RWPE1 (cell line): Measurements from ENCODE around the gene ISM2.

ENCODE experiments used
- CTCF ChIA-PET: fragments of 350-600 bp; sonication (Branson Sonifier 250); formaldehyde crosslinking; extraction: SDS; loops from one replicate; lab custom pipeline; 2021; lab: Yijun Ruan, JAX
- POLR2A ChIA-PET: fragments of 400-600 bp; formaldehyde crosslinking; extraction: SDS; loops from one replicate; lab custom pipeline; 2020; ENCODE audit warnings: antibody characterized with exemption; ENCODE audit not compliant: low non-redundant PET; lab: Yijun Ruan, JAX
- DNase-seq: peaks from one replicate; pipeline ENCODE4 v3.0.0; 2012; ENCODE audit warnings: low spot score
- H3K27ac ChIP-seq: fragments of 450-650 bp; 2 replicates; pipeline ENCODE4 v1.5.1; 2017
- TF ChIP-seq, protein P1 (sequence below): fragments of 450-650 bp; conservative IDR thresholded peaks from 2 replicates; pipeline ENCODE4 v1.5.1; 2017; ENCODE audit warnings: low read depth, mild to moderate bottlenecking

Gene ISM2

DNA sequence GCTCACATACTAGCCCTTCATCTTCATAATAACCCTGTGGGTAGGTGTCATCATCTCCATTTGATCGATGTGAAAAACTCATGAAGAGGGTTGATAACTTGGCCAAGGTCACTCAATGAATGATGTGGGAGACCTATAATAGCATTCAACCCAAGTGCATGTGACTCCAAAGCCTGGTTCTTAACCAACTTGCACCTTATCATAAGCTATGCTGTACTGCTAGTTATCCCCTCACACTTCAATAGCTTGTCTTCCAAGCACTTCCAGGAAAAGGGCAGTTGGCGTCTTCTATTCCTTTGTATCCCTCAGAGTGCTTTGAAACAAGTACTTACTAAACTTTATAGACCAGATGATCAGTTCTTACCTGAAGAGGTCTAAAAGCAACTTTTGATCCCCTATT, 56.4 kb downstream of the ISM2 start:
- ChIA-PET CTCF (interaction anchor here (0.6 kb wide), 1 partner anchor 41 kb away, joined by 5 read pairs; no protein-coding TSS in a partner anchor), POLR2A (no interaction called here)
- DNase-seq: no peak
- TF ChIP-seq, protein P1, sequence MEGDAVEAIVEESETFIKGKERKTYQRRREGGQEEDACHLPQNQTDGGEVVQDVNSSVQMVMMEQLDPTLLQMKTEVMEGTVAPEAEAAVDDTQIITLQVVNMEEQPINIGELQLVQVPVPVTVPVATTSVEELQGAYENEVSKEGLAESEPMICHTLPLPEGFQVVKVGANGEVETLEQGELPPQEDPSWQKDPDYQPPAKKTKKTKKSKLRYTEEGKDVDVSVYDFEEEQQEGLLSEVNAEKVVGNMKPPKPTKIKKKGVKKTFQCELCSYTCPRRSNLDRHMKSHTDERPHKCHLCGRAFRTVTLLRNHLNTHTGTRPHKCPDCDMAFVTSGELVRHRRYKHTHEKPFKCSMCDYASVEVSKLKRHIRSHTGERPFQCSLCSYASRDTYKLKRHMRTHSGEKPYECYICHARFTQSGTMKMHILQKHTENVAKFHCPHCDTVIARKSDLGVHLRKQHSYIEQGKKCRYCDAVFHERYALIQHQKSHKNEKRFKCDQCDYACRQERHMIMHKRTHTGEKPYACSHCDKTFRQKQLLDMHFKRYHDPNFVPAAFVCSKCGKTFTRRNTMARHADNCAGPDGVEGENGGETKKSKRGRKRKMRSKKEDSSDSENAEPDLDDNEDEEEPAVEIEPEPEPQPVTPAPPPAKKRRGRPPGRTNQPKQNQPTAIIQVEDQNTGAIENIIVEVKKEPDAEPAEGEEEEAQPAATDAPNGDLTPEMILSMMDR: no peak
- no peak overlapping the region for H3K27ac ChIP-seq

DNA sequence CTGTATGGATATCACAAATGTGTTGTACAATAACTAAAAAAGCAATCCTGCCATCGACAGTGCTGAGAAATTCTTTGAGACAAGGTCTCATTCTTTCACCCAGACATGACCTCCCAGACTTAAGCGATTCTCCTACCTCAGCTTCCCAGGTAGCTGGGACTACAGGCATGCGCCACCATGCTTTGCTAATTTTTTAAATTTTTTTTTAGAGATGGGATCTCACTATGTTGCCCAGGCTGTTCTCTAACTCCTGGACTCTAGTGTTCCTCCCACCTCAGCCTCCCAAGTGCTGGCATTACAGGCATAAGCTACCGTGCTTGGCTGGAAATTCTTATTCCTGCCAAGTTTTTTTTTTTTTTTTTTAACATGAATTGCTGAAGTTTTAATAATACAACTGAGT, 58.8 kb downstream of the ISM2 start:
- TF ChIP-seq, protein P1: no peak
- ChIA-PET CTCF (no interaction called here), POLR2A (interaction anchor here (0.8 kb wide), 1 partner anchor 282 kb away, joined by 8 read pairs; no protein-coding TSS in a partner anchor)
- H3K27ac ChIP-seq: no peak overlapping the region
- no peak for DNase-seq

DNA sequence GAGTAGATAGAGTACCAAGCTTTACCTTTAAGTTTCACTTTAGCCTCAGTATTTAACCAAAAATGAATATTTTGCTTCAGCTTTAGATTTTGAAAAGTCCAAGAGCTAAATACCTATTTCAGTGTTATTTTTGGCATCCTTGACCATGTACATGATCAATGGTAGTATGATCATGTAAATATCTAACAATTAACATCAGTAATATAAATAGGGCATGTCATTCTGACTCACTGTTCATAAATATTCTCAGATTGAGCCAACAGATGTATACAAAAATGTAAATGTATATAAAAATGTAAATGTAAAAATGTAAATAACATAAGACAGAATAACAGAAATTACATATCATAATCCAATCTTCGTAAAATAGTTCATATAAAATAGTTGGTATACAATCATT, 60.0 kb downstream of the ISM2 start:
- no peak for DNase-seq
- ChIA-PET CTCF (interaction anchor here (0.6 kb wide), 1 partner anchor 41 kb away, joined by 9 read pairs; no protein-coding TSS in a partner anchor), POLR2A (no interaction called here)
- no peak overlapping the region for H3K27ac ChIP-seq
- TF ChIP-seq, protein P1: no peak

DNA sequence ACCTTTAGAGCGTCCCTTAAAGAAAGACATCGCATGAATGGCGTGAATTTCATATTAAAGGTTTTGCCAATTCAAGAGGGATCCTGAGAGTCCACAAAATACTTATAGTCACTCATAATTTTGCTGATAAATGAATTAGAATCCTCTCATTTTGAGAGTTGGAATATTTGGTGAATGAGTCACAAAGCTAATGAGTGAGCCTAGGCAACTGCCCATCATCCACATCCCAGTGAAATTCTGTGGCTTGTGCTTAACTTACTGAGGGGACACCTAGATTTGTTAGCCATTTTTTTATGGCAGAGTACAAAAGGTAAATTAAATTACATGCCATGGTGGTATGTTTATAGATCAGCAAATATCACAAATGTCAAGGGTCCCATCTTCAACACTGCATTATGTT, 62.6 kb downstream of the ISM2 start:
- no peak for DNase-seq
- CTCF ChIA-PET: no interaction called here

DNA sequence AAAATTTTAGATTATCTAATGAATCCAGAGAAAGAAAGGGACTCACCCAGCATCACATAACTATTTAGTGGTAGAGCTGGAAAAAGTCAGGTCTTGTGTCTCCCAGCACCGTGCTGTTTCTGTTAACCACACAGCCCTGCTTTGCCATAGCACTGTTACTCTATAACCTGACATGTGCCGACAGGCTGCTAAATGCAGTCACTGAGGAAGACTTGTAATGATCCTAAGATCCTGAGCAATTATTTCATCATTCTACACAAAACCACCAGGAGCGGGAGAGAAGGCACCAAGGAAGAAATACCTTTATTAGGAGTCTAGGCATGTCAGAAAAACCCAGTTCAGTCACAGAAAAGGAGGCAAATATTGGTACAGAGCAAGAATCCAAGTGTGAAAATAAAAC, 72.2 kb downstream of the ISM2 start:
- no peak overlapping the region for H3K27ac ChIP-seq
- CTCF ChIA-PET: no interaction called here
- POLR2A ChIA-PET: no interaction called here
- TF ChIP-seq, protein P1: no peak
- DNase-seq: no peak

More for the DNA sequence above, 62.6 kb downstream of the ISM2 start:
- TF ChIP-seq, protein P1: no peak
- no peak overlapping the region for H3K27ac ChIP-seq
- POLR2A ChIA-PET: no interaction called here

DNA sequence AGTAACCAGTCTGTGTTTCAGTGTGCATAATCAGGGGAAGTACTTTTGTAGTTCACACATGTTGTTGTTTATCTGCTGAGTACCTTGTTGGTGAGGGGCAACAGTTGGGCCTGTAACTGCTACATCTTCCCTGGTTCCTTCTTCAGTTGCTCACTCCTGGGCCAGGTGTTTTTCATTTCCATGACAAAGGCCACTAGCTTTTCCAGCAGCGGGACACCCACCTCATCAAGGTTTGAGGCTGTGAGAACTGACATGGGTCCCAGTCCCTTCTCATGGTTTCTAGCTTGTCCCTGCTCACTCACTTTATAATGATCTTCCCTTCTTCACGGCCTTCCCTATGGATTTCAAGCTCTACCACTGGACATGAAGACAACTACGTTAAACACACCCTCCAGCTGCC, 73.8 kb downstream of the ISM2 start:
- ChIA-PET POLR2A (no interaction called here), CTCF (no interaction called here)
- no peak overlapping the region for H3K27ac ChIP-seq
- DNase-seq: no peak
- TF ChIP-seq, protein P1: no peak
